ENCODE data around the gene BMP5. TPM values are rescaled to one million over a fixed set of nuclear protein-coding genes. Genes with fewer than 3 reads are reported as not detected.

BMP5 gene
- total RNA-seq, 1 donor from 2014 or later = not detected

DNA sequence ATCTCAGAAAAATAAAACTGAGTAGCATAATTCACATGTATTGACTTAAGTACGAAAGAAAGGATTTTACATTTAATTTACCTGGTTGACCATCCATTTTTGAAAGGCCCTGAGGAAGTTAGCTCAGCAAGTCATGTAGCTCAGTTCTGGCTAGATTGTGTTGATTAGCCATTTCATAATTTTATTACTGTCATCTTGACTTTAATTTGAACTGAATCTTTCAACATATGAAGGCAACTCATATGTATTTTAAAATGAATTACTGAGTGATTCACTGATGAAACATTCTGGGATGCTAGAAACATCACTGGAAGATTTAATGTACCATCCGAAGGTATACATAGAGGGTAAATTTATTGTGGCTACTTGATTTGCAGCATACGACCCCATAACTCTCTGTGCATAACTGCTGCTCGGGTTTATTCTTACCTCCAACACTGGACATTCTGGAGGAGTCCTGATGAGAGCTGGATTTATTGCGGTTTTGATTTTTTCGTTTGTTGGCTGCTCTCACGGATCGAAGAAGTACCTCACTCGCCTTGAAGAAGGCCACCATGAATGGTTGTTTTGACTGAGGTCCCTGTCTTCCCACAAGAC is 101.7 kb downstream of the BMP5 start:
- Histone ChIP-seq H3K27me3 (no peaks in the 10 kb centered on the region), H3K27ac (no peak overlapping the region), H3K4me3 (no peak overlapping the region), H3K36me3 (no peaks in the 10 kb centered on the region), H3K4me1 (no peaks in the 10 kb centered on the region), H3K9me3 (no peaks in the 10 kb centered on the region)
- intact Hi-C loops (cut with DNase I) = no loop called here
- DNase-seq (ENCODE audit: low spot score in 2 of 2) = no peak
- TF ChIP-seq, protein P1, sequence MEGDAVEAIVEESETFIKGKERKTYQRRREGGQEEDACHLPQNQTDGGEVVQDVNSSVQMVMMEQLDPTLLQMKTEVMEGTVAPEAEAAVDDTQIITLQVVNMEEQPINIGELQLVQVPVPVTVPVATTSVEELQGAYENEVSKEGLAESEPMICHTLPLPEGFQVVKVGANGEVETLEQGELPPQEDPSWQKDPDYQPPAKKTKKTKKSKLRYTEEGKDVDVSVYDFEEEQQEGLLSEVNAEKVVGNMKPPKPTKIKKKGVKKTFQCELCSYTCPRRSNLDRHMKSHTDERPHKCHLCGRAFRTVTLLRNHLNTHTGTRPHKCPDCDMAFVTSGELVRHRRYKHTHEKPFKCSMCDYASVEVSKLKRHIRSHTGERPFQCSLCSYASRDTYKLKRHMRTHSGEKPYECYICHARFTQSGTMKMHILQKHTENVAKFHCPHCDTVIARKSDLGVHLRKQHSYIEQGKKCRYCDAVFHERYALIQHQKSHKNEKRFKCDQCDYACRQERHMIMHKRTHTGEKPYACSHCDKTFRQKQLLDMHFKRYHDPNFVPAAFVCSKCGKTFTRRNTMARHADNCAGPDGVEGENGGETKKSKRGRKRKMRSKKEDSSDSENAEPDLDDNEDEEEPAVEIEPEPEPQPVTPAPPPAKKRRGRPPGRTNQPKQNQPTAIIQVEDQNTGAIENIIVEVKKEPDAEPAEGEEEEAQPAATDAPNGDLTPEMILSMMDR (IDR thresholded peaks at IDR 0.05) = no peak

DNA sequence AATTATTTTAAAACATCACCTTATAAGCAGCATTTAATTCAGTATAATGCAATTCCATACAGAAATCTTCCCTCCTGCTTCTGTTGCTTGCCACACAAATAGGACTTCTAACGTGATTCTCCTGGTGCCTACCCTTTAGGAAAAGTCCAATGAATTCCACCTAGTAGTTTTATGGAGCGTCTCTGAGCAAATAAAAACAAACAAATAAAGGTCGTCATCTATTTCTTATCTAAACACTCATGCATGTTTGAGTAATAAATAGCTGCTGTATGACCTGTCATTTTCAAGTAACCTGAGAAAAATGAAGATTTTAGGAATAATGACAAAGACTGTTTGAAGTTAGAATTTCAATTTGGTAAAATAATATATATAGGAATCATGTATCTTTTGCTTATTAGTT is 102.7 kb downstream of the BMP5 start:
- no peaks in the 10 kb centered on the region for H3K27me3 ChIP-seq
- intact Hi-C loops (cut with DNase I) = no loop called here
- DNase-seq (ENCODE audit: low spot score in 2 of 2) = no peak
- TF ChIP-seq, protein P1 (IDR thresholded peaks at IDR 0.05) = no peak
- H3K4me1 ChIP-seq = no peaks in the 10 kb centered on the region
- no peaks in the 10 kb centered on the region for H3K9me3 ChIP-seq
- H3K36me3 ChIP-seq = no peaks in the 10 kb centered on the region
- H3K27ac ChIP-seq = no peak overlapping the region
- H3K4me3 ChIP-seq = no peak overlapping the region

DNA sequence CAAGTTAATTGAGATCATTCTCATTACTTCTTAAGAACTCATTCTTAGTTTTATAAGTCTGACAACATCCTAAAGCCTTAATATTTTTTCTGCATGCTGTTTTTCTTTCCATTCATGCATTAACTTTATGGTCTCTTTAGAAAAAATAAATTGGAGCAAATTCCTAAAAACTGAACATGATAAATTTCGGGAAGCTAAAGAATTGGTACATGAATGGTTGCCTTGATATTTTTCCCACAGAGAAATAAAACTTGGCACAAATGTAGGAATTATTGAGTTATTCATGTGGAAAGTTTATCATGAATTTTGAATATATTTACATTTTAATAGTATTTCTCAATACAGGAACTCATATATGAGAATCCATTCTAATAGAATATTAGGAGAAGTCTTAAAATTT is 115.9 kb downstream of the BMP5 start:
- DNase-seq (ENCODE audit: low spot score in 2 of 2) = no peak
- no peaks in the 10 kb centered on the region for H3K9me3 ChIP-seq
- no peaks in the 10 kb centered on the region for H3K36me3 ChIP-seq
- no peak overlapping the region for H3K4me3 ChIP-seq
- TF ChIP-seq, protein P1 (IDR thresholded peaks at IDR 0.05) = no peak
- intact Hi-C loops (cut with DNase I) = no loop called here
- no peaks in the 10 kb centered on the region for H3K27me3 ChIP-seq
- no peaks in the 10 kb centered on the region for H3K4me1 ChIP-seq
- no peak overlapping the region for H3K27ac ChIP-seq

DNA sequence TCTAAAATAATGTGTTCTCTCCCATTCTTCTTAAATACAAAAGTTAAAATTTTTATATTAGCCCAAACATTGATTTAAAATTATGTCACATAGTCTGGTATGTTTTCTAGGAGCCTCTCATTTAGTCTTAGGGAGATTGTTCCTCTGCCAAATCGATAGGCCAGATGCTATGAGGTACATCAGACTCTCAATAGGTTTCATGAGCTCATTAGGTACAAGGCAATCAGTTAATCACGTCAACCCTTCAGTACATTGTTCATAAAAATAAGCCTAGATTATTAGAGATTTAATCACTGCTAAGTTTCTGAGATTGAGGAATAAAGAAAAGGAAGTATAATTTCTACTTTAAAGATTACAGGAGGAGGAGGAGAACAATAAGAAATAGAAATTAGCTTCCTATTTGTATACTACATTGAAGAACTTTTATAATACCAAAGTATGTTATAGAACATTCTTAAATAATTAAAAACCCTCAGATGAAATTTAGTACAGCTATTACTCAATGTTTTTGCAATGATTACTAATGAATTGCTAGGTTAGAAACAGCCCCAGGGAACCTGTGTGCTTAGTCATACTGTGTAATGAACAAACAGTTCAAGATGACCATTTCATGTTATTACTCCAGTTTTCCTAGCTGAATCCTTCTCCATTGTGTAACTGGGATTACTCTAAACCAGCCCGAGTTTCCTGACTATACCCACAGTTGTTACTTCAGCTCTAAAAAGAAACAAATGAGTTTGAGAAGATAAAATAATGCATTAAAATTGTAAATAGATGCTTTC is 117.0 kb downstream of the BMP5 start:
- DNase-seq (ENCODE audit: low spot score in 2 of 2) = no peak
- Histone ChIP-seq H3K36me3 (no peaks in the 10 kb centered on the region), H3K27ac (no peak overlapping the region), H3K9me3 (no peaks in the 10 kb centered on the region), H3K4me1 (no peaks in the 10 kb centered on the region), H3K4me3 (no peak overlapping the region), H3K27me3 (no peaks in the 10 kb centered on the region)
- TF ChIP-seq, protein P1 (IDR thresholded peaks at IDR 0.05) = no peak
- intact Hi-C loops (cut with DNase I) = no loop called here

DNA sequence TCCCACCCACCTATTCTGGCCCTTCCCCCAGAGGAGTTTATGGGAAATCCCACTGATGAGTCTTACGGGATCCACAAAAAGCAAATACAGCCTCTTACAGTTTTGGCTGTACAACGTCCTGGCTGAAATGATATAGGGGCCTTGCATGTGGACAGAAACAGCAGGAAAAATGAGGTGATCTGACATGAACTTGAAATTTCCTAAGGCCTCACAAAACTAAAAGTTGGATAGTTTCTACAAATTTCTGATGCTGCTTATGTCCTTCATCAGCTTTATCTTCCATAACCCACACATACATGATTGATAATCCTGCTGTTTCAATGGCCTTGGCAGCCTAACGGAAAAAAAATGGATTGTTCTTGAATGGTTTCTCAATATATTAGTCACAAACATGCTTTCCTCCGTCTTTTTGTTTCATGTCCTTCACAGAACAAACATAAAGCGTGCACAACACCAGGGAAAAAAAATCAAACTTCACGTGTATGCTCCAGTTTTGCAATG is 118.8 kb downstream of the BMP5 start:
- no peak for DNase-seq (ENCODE audit: low spot score in 2 of 2)
- intact Hi-C loops (cut with DNase I) = no loop called here
- Histone ChIP-seq H3K36me3 (no peaks in the 10 kb centered on the region), H3K27ac (no peak overlapping the region), H3K9me3 (no peaks in the 10 kb centered on the region), H3K27me3 (no peaks in the 10 kb centered on the region), H3K4me3 (no peak overlapping the region), H3K4me1 (no peaks in the 10 kb centered on the region)
- TF ChIP-seq, protein P1 (IDR thresholded peaks at IDR 0.05) = no peak

Data from ascending aorta (tissue), 2 donors.